Activated CD8-positive, alpha-beta T cell treated with anti-CD3 and anti-CD28 coated beads, Interleukin-2, amount 10 ng/mL, durations not matched to agents 7 days and 5 days (primary cell): ENCODE measurements around the gene GPR157. TPM values are rescaled to one million over a fixed set of nuclear protein-coding genes. Genes with fewer than 3 reads are reported as not detected.

Experiments used
- ATAC-seq: fragments of 150-1000 bp; cut with Tn5 transposase; one replicate; pipeline ENCODE4 v1.10.0; 2021; ENCODE audit warnings: moderate library complexity
- CTCF ChIA-PET: fragments of 350-600 bp; sonication (Branson Sonifier 250); formaldehyde crosslinking; loops from one replicate; lab custom pipeline; 2021; ENCODE audit warnings: antibody characterized with exemption; lab: Charles Lee
- POLR2A ChIA-PET: fragments of 350-600 bp; sonication (Branson Sonifier 250); formaldehyde crosslinking; loops from one replicate; lab custom pipeline; 2021; ENCODE audit warnings: antibody characterized with exemption; lab: Charles Lee
- DNase-seq: peaks from one replicate; pipeline ENCODE4 v3.0.0-alpha.2; 2020
- H3K27ac Mint-ChIP-seq: one replicate; pipeline ENCODE4 v1.8.0; 2021; ENCODE audit warnings: mild to moderate bottlenecking, mixed read lengths
- H3K27me3 Mint-ChIP-seq: one replicate; pipeline ENCODE4 v1.8.0; 2021; ENCODE audit warnings: low read depth, mixed read lengths
- H3K36me3 Mint-ChIP-seq: one replicate; pipeline ENCODE4 v1.8.0; 2021; ENCODE audit warnings: low read depth, mixed read lengths
- H3K4me1 Mint-ChIP-seq: one replicate; pipeline ENCODE4 v1.8.0; 2021; ENCODE audit warnings: low read depth, mixed read lengths
- H3K4me3 Mint-ChIP-seq: one replicate; pipeline ENCODE4 v1.8.0; 2021; ENCODE audit warnings: mild to moderate bottlenecking, mixed read lengths
- H3K9me3 Mint-ChIP-seq: one replicate; pipeline ENCODE4 v1.8.0; 2022; ENCODE audit warnings: mixed read lengths; ENCODE audit not compliant: insufficient read depth
- total RNA-seq, 2 experiments: library from RNA; stranded (reverse); gene quantifications; one replicate each; pipeline ENCODE4 v1.2.3, GENCODE V29; 2021

GPR157 gene
- total RNA-seq, 2 experiments from 2014 or later, result 1.2 to 1.4 TPM

DNA sequence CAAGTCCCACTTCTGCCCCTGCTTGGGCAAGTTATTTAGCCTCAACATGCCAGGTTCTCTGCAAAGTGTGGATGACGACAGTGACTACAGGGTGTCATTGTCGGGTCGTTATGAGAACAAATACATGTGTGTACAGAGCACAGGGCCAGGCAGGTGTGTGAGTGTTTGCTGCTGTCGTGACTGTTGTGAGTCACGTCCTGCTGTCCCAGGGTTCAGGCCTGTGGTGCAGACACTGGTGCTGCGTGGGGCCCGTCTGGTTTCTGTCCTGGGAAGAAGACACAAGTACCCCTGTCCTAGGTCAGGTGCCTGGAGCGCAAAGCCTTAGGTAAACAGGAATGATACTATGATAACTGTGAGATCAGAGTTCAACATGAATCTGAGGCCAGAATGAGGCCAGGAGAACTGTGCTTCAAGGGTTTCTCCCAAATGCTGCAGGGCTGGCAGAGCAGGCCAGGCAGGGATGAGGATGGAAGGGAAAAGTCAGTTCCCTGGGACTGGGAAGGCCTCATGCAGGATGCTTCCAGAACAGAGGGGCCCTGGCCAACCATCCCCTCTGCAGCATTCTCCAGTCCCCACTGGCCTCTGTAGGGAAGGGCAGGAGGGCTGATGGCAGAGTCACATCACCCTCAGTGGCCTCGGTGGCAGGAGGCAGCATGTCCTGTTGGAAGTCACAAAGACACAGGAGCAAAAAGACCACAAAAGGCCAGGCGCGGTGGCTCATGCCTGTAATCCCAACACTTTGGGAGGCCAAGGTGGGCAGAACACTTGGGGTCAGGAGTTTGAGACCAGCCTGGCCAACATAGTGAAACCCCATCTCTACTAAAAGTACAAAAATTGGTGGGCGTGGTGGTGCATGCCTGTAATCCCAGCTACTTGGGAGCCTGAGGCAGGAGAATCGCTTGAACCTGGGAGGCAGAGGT lies 15.7 kb downstream of the GPR157 start:
- no peaks in the 10 kb centered on the region for H3K36me3 Mint-ChIP-seq
- no peaks in the 10 kb centered on the region for H3K9me3 Mint-ChIP-seq
- POLR2A ChIA-PET, result no interaction called here
- ATAC-seq (no peak), DNase-seq (no peak)
- peaks cover 16% of the 10 kb centered on the region for H3K4me1 Mint-ChIP-seq
- CTCF ChIA-PET, result interaction anchor here (1.4 to 4.5 kb wide), 3 partner anchors 8 to 378 kb away, joined by 5 to 22 read pairs (median 10); no protein-coding TSS in a partner anchor
- no peak overlapping the region for H3K4me3 Mint-ChIP-seq
- H3K27me3 Mint-ChIP-seq, result no peaks in the 10 kb centered on the region
- no peak overlapping the region for H3K27ac Mint-ChIP-seq

GRCh38 chr1:9111957-9112356 lies 16.9 kb downstream of the GPR157 start:
- peaks cover 16% of the 10 kb centered on the region for H3K4me1 Mint-ChIP-seq
- ChIA-PET POLR2A (no interaction called here), CTCF (interaction anchor here (0.7 to 4.5 kb wide), 9 partner anchors 9 to 379 kb away, joined by 3 to 44 read pairs (median 10); no protein-coding TSS in a partner anchor)
- no peak overlapping the region for H3K4me3 Mint-ChIP-seq
- no peak for DNase-seq
- ATAC-seq, result no peak
- H3K36me3 Mint-ChIP-seq, result no peaks in the 10 kb centered on the region
- H3K9me3 Mint-ChIP-seq, result no peaks in the 10 kb centered on the region
- H3K27ac Mint-ChIP-seq, result no peak overlapping the region
- H3K27me3 Mint-ChIP-seq, result no peaks in the 10 kb centered on the region

- DNase-seq (no peak), ATAC-seq (no peak)
- Mint-ChIP-seq H3K9me3 (no peaks in the 10 kb centered on the region), H3K4me1 (peaks cover 16% of the 10 kb centered on the region), H3K27me3 (no peaks in the 10 kb centered on the region), H3K36me3 (no peaks in the 10 kb centered on the region), H3K4me3 (no peak overlapping the region), H3K27ac (no peak overlapping the region)
- ChIA-PET POLR2A (no interaction called here), CTCF (interaction anchor here (0.6 to 4.5 kb wide), 24 partner anchors 9 to 380 kb away, joined by 3 to 44 read pairs (median 4); partner anchors contain the start of genes GPR157 and H6PD)
Observed at GRCh38 chr1:9111357-9111691, 17.6 kb downstream of the GPR157 start.

GRCh38 chr1:9110669-9111356 lies 18.1 kb downstream of the GPR157 start:
- ChIA-PET POLR2A (no interaction called here), CTCF (interaction anchor here (0.6 to 4.5 kb wide), 24 partner anchors 9 to 380 kb away, joined by 3 to 44 read pairs (median 4); partner anchors contain the start of genes GPR157 and H6PD)
- H3K4me3 Mint-ChIP-seq, result no peak overlapping the region
- DNase-seq, result peak; percentile 90
- H3K9me3 Mint-ChIP-seq, result no peaks in the 10 kb centered on the region
- peaks cover 16% of the 10 kb centered on the region for H3K4me1 Mint-ChIP-seq
- H3K27ac Mint-ChIP-seq, result no peak overlapping the region
- H3K36me3 Mint-ChIP-seq, result no peaks in the 10 kb centered on the region
- H3K27me3 Mint-ChIP-seq, result no peaks in the 10 kb centered on the region
- peak; percentile 82 for ATAC-seq

DNA sequence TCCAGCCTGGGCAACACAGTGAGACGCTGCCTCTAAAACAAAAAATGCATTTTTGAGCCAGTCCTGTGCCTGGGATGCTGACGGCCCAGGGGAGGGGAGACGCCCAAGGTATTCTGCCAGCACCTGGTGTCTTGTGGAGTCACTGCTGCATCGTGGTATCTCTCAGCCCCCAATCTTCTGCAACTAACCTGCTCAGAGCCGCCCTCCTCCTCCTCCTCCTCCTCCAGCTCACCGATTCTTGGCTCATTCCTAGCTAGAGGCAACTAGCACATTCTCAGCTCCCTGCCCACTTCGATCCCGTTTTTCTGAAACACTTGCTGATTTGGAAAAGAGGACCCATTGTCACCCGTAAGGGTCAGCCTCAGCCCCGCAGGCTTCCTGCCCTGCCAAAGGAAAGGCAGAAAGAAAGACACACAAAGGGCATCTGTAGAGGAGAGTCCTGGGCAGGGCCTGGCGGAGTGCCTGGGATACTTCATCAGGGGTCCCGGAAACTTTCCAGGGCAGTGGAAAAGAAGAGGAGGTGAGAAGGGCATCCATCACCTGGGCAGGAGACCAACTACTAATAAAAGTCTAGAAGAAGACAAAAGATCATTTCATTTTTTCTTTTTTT lies 20.7 kb downstream of the GPR157 start:
- Mint-ChIP-seq H3K36me3 (no peaks in the 10 kb centered on the region), H3K9me3 (no peaks in the 10 kb centered on the region), H3K27me3 (no peaks in the 10 kb centered on the region), H3K4me1 (peaks cover 16% of the 10 kb centered on the region), H3K27ac (no peak overlapping the region), H3K4me3 (no peak overlapping the region)
- ATAC-seq, result no peak
- ChIA-PET POLR2A (no interaction called here), CTCF (interaction anchor here (1.1 to 4.3 kb wide), 3 partner anchors 87 to 159 kb away, joined by 3 to 44 read pairs (median 9); no protein-coding TSS in a partner anchor)
- DNase-seq, result no peak

DNA sequence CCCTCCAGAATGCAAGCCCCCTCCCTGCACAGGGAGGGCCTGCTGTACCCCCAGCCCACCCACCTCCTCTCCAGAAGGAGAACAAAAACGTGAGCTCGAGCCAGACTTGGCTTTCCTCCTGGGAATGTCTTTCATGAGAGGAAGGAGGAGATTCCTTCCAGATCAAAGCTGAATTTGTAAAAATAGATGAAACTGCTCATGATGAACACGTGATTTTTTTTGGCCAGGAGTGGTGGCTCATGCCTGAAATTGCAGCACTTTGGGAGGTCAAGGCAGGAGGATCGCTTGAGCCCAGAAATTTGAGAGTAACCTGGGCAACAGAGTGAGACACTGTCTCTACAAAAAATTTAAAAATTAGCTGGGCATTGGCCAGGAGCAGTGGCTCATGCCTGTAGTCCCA lies 21.8 kb downstream of the GPR157 start:
- no peaks in the 10 kb centered on the region for H3K9me3 Mint-ChIP-seq
- DNase-seq, result no peak
- H3K27me3 Mint-ChIP-seq, result no peaks in the 10 kb centered on the region
- no peak overlapping the region for H3K27ac Mint-ChIP-seq
- CTCF ChIA-PET, result interaction anchor here (1.1 to 2.0 kb wide), 2 partner anchors 90 to 160 kb away, joined by 3 to 9 read pairs; no protein-coding TSS in a partner anchor
- no peak for ATAC-seq
- no peak overlapping the region for H3K4me3 Mint-ChIP-seq
- H3K36me3 Mint-ChIP-seq, result no peaks in the 10 kb centered on the region
- H3K4me1 Mint-ChIP-seq, result peaks cover 16% of the 10 kb centered on the region
- POLR2A ChIA-PET, result no interaction called here

DNA sequence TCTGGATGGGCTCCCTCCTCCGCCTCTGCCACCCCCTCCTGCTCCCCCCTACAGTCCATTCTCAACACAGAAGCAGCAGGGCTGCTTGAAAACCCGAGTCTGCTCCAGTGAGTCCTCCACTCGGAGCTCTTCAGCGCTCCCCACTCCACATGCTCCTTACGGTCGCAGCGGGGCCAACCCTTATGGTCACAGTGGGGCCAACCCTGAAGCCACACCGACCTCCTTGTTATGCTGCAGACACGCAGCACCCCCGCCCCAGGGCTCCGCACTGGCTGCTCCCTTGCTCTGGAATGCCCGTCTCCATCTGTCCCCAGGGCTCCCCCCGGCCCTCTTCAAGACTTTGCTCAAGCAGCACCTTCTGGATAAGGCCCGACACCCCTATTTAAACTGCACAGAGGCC lies 22.6 kb downstream of the GPR157 start:
- H3K36me3 Mint-ChIP-seq, result no peaks in the 10 kb centered on the region
- CTCF ChIA-PET, result interaction anchor here (1.9 to 2.0 kb wide), 2 partner anchors 90 to 101 kb away, joined by 6 to 9 read pairs; no protein-coding TSS in a partner anchor
- H3K27ac Mint-ChIP-seq, result no peak overlapping the region
- DNase-seq (no peak), ATAC-seq (no peak)
- H3K4me1 Mint-ChIP-seq, result peaks cover 7% of the 10 kb centered on the region
- no peaks in the 10 kb centered on the region for H3K27me3 Mint-ChIP-seq
- POLR2A ChIA-PET, result no interaction called here
- no peaks in the 10 kb centered on the region for H3K9me3 Mint-ChIP-seq
- H3K4me3 Mint-ChIP-seq, result no peak overlapping the region

DNA sequence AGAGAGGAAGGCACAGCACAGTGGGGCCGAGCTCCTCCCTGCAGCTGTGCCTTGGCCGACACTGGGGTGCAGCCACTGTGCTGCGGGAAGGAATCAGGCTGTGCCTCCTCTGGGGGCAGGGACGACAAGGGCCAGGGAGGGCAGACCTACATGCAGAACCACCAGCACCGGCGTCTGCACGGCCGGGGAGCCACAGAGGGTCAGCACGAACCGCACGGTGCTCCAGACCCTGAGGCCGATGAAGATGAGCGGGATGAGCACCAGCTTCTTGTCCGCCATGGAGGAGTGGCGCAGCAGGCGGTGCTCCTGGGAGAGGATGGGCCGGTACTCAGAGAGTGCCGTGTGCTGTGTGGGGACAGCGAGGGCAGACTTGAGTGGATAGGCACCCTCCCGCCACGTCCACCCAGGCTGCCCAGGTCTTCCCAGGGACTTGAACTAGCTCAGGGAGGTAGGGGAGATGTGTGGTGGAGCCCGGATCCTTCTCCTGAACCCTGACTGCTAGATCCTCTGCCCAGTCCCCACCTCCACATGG lies 23.5 kb downstream of the GPR157 start:
- DNase-seq, result no peak
- H3K27ac Mint-ChIP-seq, result no peak overlapping the region
- ChIA-PET POLR2A (no interaction called here), CTCF (interaction anchor here (0.8 to 1.9 kb wide), 3 partner anchors 8 to 100 kb away, joined by 3 to 6 read pairs (median 4); no protein-coding TSS in a partner anchor)
- H3K36me3 Mint-ChIP-seq, result no peaks in the 10 kb centered on the region
- H3K4me3 Mint-ChIP-seq, result no peak overlapping the region
- no peak for ATAC-seq
- no peaks in the 10 kb centered on the region for H3K27me3 Mint-ChIP-seq
- H3K4me1 Mint-ChIP-seq, result no peaks in the 10 kb centered on the region
- no peaks in the 10 kb centered on the region for H3K9me3 Mint-ChIP-seq

GRCh38 chr1:9101510-9102146 lies 27.3 kb downstream of the GPR157 start:
- Mint-ChIP-seq H3K4me3 (no peak overlapping the region), H3K27ac (no peak overlapping the region), H3K27me3 (peaks cover 2% of the 10 kb centered on the region), H3K9me3 (no peaks in the 10 kb centered on the region), H3K36me3 (no peaks in the 10 kb centered on the region), H3K4me1 (no peaks in the 10 kb centered on the region)
- CTCF ChIA-PET, result interaction anchor here (0.6 to 3.3 kb wide), 13 partner anchors 8 to 244 kb away, joined by 3 to 34 read pairs (median 3); no protein-coding TSS in a partner anchor
- DNase-seq (peak; percentile 59), ATAC-seq (peak; percentile 79)
- POLR2A ChIA-PET, result no interaction called here

DNA sequence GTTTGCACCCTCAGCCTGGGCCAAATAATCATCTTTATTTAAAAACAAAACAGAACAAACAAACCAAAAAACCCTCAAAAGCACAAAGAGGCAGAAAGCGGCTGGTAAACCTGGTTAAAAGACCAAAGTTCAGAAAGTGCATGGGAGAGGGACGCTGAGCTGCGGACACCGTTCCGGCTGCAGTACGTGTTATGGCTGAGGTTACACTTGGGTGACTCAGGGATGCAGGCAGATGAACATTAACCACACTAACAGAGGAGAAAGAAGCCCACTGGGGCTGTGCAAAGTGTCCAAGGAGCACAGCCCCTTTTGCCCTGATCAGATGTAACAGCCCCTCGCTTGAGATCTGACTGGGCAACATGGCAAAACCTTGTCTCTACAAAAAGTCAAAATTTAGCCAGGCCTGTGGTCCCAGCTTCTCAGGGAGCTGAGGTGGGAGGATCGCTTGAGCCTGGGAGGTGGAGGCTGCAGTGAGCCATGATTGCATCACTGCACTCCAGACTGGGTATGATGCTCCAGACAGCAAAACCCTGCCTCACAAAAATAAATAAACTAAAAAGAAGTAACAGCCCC lies 28.3 kb downstream of the GPR157 start:
- POLR2A ChIA-PET, result no interaction called here
- no peak overlapping the region for H3K4me3 Mint-ChIP-seq
- no peaks in the 10 kb centered on the region for H3K36me3 Mint-ChIP-seq
- no peak for ATAC-seq
- no peaks in the 10 kb centered on the region for H3K4me1 Mint-ChIP-seq
- peaks cover 7% of the 10 kb centered on the region for H3K27me3 Mint-ChIP-seq
- CTCF ChIA-PET, result interaction anchor here (1.1 to 3.3 kb wide), 7 partner anchors 10 to 240 kb away, joined by 3 to 34 read pairs (median 4); no protein-coding TSS in a partner anchor
- H3K9me3 Mint-ChIP-seq, result no peaks in the 10 kb centered on the region
- DNase-seq, result no peak
- H3K27ac Mint-ChIP-seq, result no peak overlapping the region
